Posterior cingulate gyrus (tissue), 11 donors: Measurements from ENCODE around the gene FBN1.

Experiments used
- DNase-seq, 10 donors: peaks; one replicate each; pipeline versions ENCODE4 v3.0.0 to v3.0.0-alpha.2; 2020 to 2021; ENCODE audit warnings: mixed read lengths in 3 of 10
- intact Hi-C: fragments of 100-400 bp; cut with DNase I; formaldehyde crosslinking; loops from one replicate; pipeline ENCODE4 v1.15.1; 2023

FBN1 gene

GRCh38 chr15:48415036-48415886 is 230.2 kb downstream of the FBN1 start:
- intact Hi-C loops: no loop called here
- peak in 2 of 10 donors; percentile 75 to 78 for DNase-seq

GRCh38 chr15:48414015-48414414 is 231.5 kb downstream of the FBN1 start:
- intact Hi-C loops: no loop called here
- no peak for DNase-seq

GRCh38 chr15:48413304-48413703 is 232.2 kb downstream of the FBN1 start:
- no peak for DNase-seq
- intact Hi-C loops: no loop called here

GRCh38 chr15:48411971-48412591 is 233.4 kb downstream of the FBN1 start:
- intact Hi-C loops: no loop called here
- no peak for DNase-seq

GRCh38 chr15:48409623-48410022 is 235.9 kb downstream of the FBN1 start:
- intact Hi-C loops: no loop called here
- no peak for DNase-seq

- no peak for DNase-seq
- intact Hi-C loops: no loop called here
Measured at GRCh38 chr15:48408327-48408726, 237.2 kb downstream of the FBN1 start.

- intact Hi-C loops: no loop called here
- no peak for DNase-seq
Measured at GRCh38 chr15:48407646-48408045, 237.9 kb downstream of the FBN1 start.

- intact Hi-C loops: no loop called here
- DNase-seq: no peak
Measured at GRCh38 chr15:48406911-48407310, 238.6 kb downstream of the FBN1 start.

- no peak for DNase-seq
- intact Hi-C loops: no loop called here
Measured at GRCh38 chr15:48406266-48406891, 239.1 kb downstream of the FBN1 start.

- DNase-seq: no peak
- intact Hi-C loops: no loop called here
Measured at GRCh38 chr15:48402427-48403177, 242.9 kb downstream of the FBN1 start.

- intact Hi-C loops: no loop called here
Measured at GRCh38 chr15:48400086-48400485, 245.4 kb downstream of the FBN1 start.

GRCh38 chr15:48397841-48398240 is 247.7 kb downstream of the FBN1 start:
- no peak for DNase-seq
- intact Hi-C loops: no loop called here

More at GRCh38 chr15:48400086-48400485, 245.4 kb downstream of the FBN1 start:
- no peak for DNase-seq

- no peak for DNase-seq
- intact Hi-C loops: no loop called here
Measured at GRCh38 chr15:48396020-48396419, 249.5 kb downstream of the FBN1 start.

- intact Hi-C loops: no loop called here
- DNase-seq: no peak
Measured at GRCh38 chr15:48395521-48396011, 249.9 kb downstream of the FBN1 start.

- no peak for DNase-seq
- intact Hi-C loops: no loop called here
Measured at GRCh38 chr15:48394970-48395369, 250.5 kb downstream of the FBN1 start.

GRCh38 chr15:48393645-48394506 is 251.6 kb downstream of the FBN1 start:
- no peak for DNase-seq
- intact Hi-C loops: no loop called here

GRCh38 chr15:48392356-48392755 is 253.2 kb downstream of the FBN1 start:
- DNase-seq: peak in 1 of 10 donors; percentile 27
- intact Hi-C loops: no loop called here

- intact Hi-C loops: no loop called here
- no peak for DNase-seq
Measured at GRCh38 chr15:48391950-48392349, 253.6 kb downstream of the FBN1 start.

GRCh38 chr15:48389691-48390143 is 255.8 kb downstream of the FBN1 start:
- no peak for DNase-seq
- intact Hi-C loops: no loop called here

GRCh38 chr15:48388910-48389309 is 256.6 kb downstream of the FBN1 start:
- DNase-seq: no peak
- intact Hi-C loops: no loop called here
